ENCODE measurements around the gene CORO2A. TPM values are rescaled to one million over a fixed set of nuclear protein-coding genes. Genes with fewer than 3 reads are reported as not detected.

CORO2A gene
- total and polyA plus RNA-seq, 2 donors (not counting 3 experiments of a cell fraction or from before 2014, with no cell fraction given) = 0.35 to 0.53 TPM

- no peak overlapping the region for H3K4me2 ChIP-seq (ENCODE audit: insufficient read depth, low read length)
- no peaks in the 10 kb centered on the region for H3K27me3 ChIP-seq (ENCODE audit: control insufficient read depth in 2 of 2, insufficient read depth in 2 of 2, low read length in 2 of 2)
- H3K9me1 ChIP-seq (replicated peaks; ENCODE audit: control insufficient read depth, extremely low read depth, insufficient read depth, low read length) = no peaks in the 10 kb centered on the region
- ChIA-PET CTCF (no interaction called here), POLR2A (interaction anchor here (0.5 kb wide), 1 partner anchor 8 kb away, joined by 7 read pairs; no protein-coding TSS in a partner anchor)
- no peaks in the 10 kb centered on the region for H3K36me3 ChIP-seq (ENCODE audit: control insufficient read depth in 2 of 2, extremely low read depth in 1 of 2, insufficient read depth in 2 of 2, low read length in 2 of 2)
- no peaks in the 10 kb centered on the region for H3K4me1 ChIP-seq (ENCODE audit: control insufficient read depth, extremely low read depth, insufficient read depth, low read length)
- H3K27ac ChIP-seq (ENCODE audit: insufficient read depth, low read depth, low read length) = no peak overlapping the region
- no peaks in the 10 kb centered on the region for H3K9me3 ChIP-seq (replicated peaks; ENCODE audit: control insufficient read depth, insufficient read depth, low read length)
- H3K79me2 ChIP-seq (ENCODE audit: control insufficient read depth, insufficient read depth, low read length) = no peaks in the 10 kb centered on the region
- no peak overlapping the region for H3K4me3 ChIP-seq (replicated peaks in 1 of 3; ENCODE audit: insufficient read depth in 1 of 3, low read depth in 1 of 3, low read length in 3 of 3)
- H2AFZ ChIP-seq (ENCODE audit: low read depth, low read length) = no peak overlapping the region
- no peaks in the 10 kb centered on the region for H4K20me1 ChIP-seq (replicated peaks; ENCODE audit: control insufficient read depth, extremely low read depth, insufficient read depth, low read length)
- BruUV-seq (replicated peaks) = no TSS peak
- intact Hi-C loops (cut with micrococcal nuclease) = no loop called here
- H3K9ac ChIP-seq (replicated peaks; ENCODE audit: extremely low read depth, insufficient read depth, low read length) = no peak overlapping the region
- dilution Hi-C loops (cut with MboI; ENCODE audit: extremely low pct_ligation_motif_present, low sequenced_read_pairs) = no loop called here
- no peak for FAIRE-seq
- TF ChIP-seq MAX (IDR thresholded peaks at IDR 0.05; ENCODE audit: insufficient read depth, insufficient read length) (no peak), JUN (IDR thresholded peaks at IDR 0.05; ENCODE audit: borderline replicate concordance, insufficient read depth, insufficient read length, low read depth) (no peak), POLR2A (IDR thresholded peaks at IDR 0.05; ENCODE audit: low read depth, low read length) (no peak), FOS (IDR thresholded peaks at IDR 0.05; ENCODE audit: borderline replicate concordance, insufficient read depth, low read length) (no peak)
- no peak for DNase-seq (ENCODE audit: low read depth, low spot score)
Measured at GRCh38 chr9:98182069-98182820, 10.2 kb downstream of the CORO2A start.

- BruUV-seq (replicated peaks) = no TSS peak
- FAIRE-seq = no peak
- Histone ChIP-seq H3K9me3 (replicated peaks; ENCODE audit: control insufficient read depth, insufficient read depth, low read length) (no peaks in the 10 kb centered on the region), H3K4me1 (ENCODE audit: control insufficient read depth, extremely low read depth, insufficient read depth, low read length) (no peaks in the 10 kb centered on the region), H3K79me2 (ENCODE audit: control insufficient read depth, insufficient read depth, low read length) (no peaks in the 10 kb centered on the region), H4K20me1 (replicated peaks; ENCODE audit: control insufficient read depth, extremely low read depth, insufficient read depth, low read length) (no peaks in the 10 kb centered on the region), H3K4me2 (ENCODE audit: insufficient read depth, low read length) (no peak overlapping the region), H3K9ac (replicated peaks; ENCODE audit: extremely low read depth, insufficient read depth, low read length) (no peak overlapping the region), H3K27me3 (ENCODE audit: control insufficient read depth in 2 of 2, insufficient read depth in 2 of 2, low read length in 2 of 2) (no peaks in the 10 kb centered on the region), H2AFZ (ENCODE audit: low read depth, low read length) (no peak overlapping the region), H3K4me3 (replicated peaks in 1 of 3; ENCODE audit: insufficient read depth in 1 of 3, low read depth in 1 of 3, low read length in 3 of 3) (no peak overlapping the region), H3K9me1 (replicated peaks; ENCODE audit: control insufficient read depth, extremely low read depth, insufficient read depth, low read length) (no peaks in the 10 kb centered on the region), H3K27ac (ENCODE audit: insufficient read depth, low read depth, low read length) (no peak overlapping the region), H3K36me3 (ENCODE audit: control insufficient read depth in 2 of 2, extremely low read depth in 1 of 2, insufficient read depth in 2 of 2, low read length in 2 of 2) (no peaks in the 10 kb centered on the region)
- CTCF ChIA-PET = no interaction called here
- dilution Hi-C loops (cut with MboI; ENCODE audit: extremely low pct_ligation_motif_present, low sequenced_read_pairs) = no loop called here
- intact Hi-C loops (cut with micrococcal nuclease) = no loop called here
- no peak for DNase-seq (ENCODE audit: low read depth, low spot score)
- no peak for TF ChIP-seq CTCF (IDR thresholded peaks at IDR 0.05; ENCODE audit: extremely low read depth in 1 of 2, insufficient read depth in 1 of 2, low read depth in 1 of 2, low read length in 2 of 2)
- TF ChIP-seq POLR2A (IDR thresholded peaks at IDR 0.05; ENCODE audit: low read depth, low read length) = no peak
- TF ChIP-seq GATA2 (IDR thresholded peaks at IDR 0.05; ENCODE audit: insufficient read depth, insufficient read length, low read depth, low read length) = no peak
- no peak for TF ChIP-seq MAX (IDR thresholded peaks at IDR 0.05; ENCODE audit: insufficient read depth, insufficient read length)
- no peak for TF ChIP-seq EZH2 (IDR thresholded peaks at IDR 0.05; ENCODE audit: borderline replicate concordance, low read depth, low read length, severe bottlenecking)
- no peak for TF ChIP-seq JUN (IDR thresholded peaks at IDR 0.05; ENCODE audit: borderline replicate concordance, insufficient read depth, insufficient read length, low read depth)
- TF ChIP-seq POLR2AphosphoS5 (IDR thresholded peaks at IDR 0.05; ENCODE audit: insufficient read depth, low read depth, low read length) = no peak
- TF ChIP-seq FOS (IDR thresholded peaks at IDR 0.05; ENCODE audit: borderline replicate concordance, insufficient read depth, low read length) = no peak
- TF ChIP-seq MYC (IDR thresholded peaks at IDR 0.05; ENCODE audit: low read depth, low read length) = no peak
- POLR2A ChIA-PET = no interaction called here
Measured at GRCh38 chr9:98181746-98182068, 10.7 kb downstream of the CORO2A start.
